HepG2 (cell line): ENCODE results near the gene DPH7. TPM values are rescaled to one million over a fixed set of nuclear protein-coding genes. Genes with fewer than 3 reads are reported as not detected.

Source experiments
- BHLHE40 ChIP-seq: IDR thresholded peaks from 2 replicates; pipeline ENCODE4 v1.6.1; 2011; ENCODE audit warnings: low read length, improper control_type of control experiment
- GTF2F1 ChIP-seq: fragments of 150-350 bp; IDR thresholded peaks from 2 replicates; pipeline ENCODE4 v1.6.1; 2014; ENCODE audit warnings: low read length
- HDAC2 ChIP-seq: sonication (generic); formaldehyde crosslinking; IDR thresholded peaks from 2 replicates; pipeline ENCODE4 v1.4.0; 2020; ENCODE audit warnings: missing genetic modification reagents
- KLF12 ChIP-seq: sonication (generic); formaldehyde crosslinking; IDR thresholded peaks from 2 replicates; pipeline ENCODE4 v1.4.0; 2020; ENCODE audit warnings: missing genetic modification reagents, borderline replicate concordance
- KLF9 ChIP-seq: IDR thresholded peaks from 2 replicates; pipeline ENCODE4 v1.6.1; 2016; ENCODE audit warnings: low read depth
- NFYC ChIP-seq: IDR thresholded peaks from 2 replicates; pipeline ENCODE4 v1.6.1; 2016; ENCODE audit warnings: missing genetic modification reagents, missing compliant biosample characterization
- REL ChIP-seq: sonication (generic); formaldehyde crosslinking; conservative IDR thresholded peaks from 2 replicates; pipeline ENCODE4 v1.8.0; 2022; ENCODE audit warnings: mild to moderate bottlenecking, missing genetic modification reagents, moderate library complexity
- STAT5B ChIP-seq: sonication (generic); formaldehyde crosslinking; IDR thresholded peaks from 2 replicates; pipeline ENCODE4 v1.4.0; 2020; ENCODE audit warnings: missing genetic modification reagents
- TAF1 ChIP-seq: sonication (generic); formaldehyde crosslinking; IDR thresholded peaks from 2 replicates; pipeline ENCODE4 v1.4.0; 2020; ENCODE audit warnings: missing genetic modification reagents
- ZNF598 ChIP-seq: sonication (generic); formaldehyde crosslinking; IDR thresholded peaks from 2 replicates; pipeline ENCODE4 v1.5.1; 2020; ENCODE audit warnings: mild to moderate bottlenecking, missing genetic modification reagents, borderline replicate concordance
- ZNF792 ChIP-seq: IDR thresholded peaks from 2 replicates; pipeline ENCODE4 v1.6.1; 2016
- polyA plus RNA-seq, 8 experiments: library from polyadenylated mRNA; depleted of rRNA in 3 of 8; stranded (reverse) in 7 of 8; unstranded in 1 of 8; fragments of >200 nt; fragmentation: Illumina TruSeq in 4 of 8; extraction: Trizol in 4 of 8; gene quantifications; 2 replicates each; pipeline versions ENCODE4 v1.2.1 to v1.2.3, GENCODE V29; 2011 to 2016; ENCODE audit warnings: low read depth in 4 of 8, missing spikeins in 1 of 8, mixed read lengths in 1 of 8; ENCODE audit not compliant: insufficient read depth in 1 of 8
- total RNA-seq, 5 experiments: library from RNA; depleted of rRNA; stranded (reverse); fragments of >200 nt; fragmentation: Illumina TruSeq; extraction: Trizol; gene quantifications; 2 replicates each; pipeline ENCODE4 v1.2.3, GENCODE V29; 2016; ENCODE audit warnings: low read depth in 1 of 5
- TF ChIP-seq, protein P1 (sequence below): sonication (generic); formaldehyde crosslinking; IDR thresholded peaks from 2 replicates; pipeline ENCODE4 v1.4.0; 2020; ENCODE audit warnings: missing genetic modification reagents; ENCODE audit errors: not compliant biosample characterization
- TF ChIP-seq, protein P2 (sequence below): sonication (generic); formaldehyde crosslinking; IDR thresholded peaks from 2 replicates; pipeline ENCODE4 v1.4.0; 2020; ENCODE audit warnings: missing genetic modification reagents, borderline replicate concordance
- TF ChIP-seq, protein P3 (sequence below): sonication (generic); formaldehyde crosslinking; IDR thresholded peaks from 2 replicates; pipeline ENCODE4 v1.9.0; 2022; ENCODE audit warnings: missing genetic modification reagents, mild to moderate bottlenecking, borderline replicate concordance
- TF ChIP-seq, protein P4 (sequence below): IDR thresholded peaks from 2 replicates; pipeline ENCODE4 v1.6.1; 2016

DPH7 gene
- total and polyA plus RNA-seq, 2 of the 13 experiments (the other 11 are each of a cell fraction or from before 2014, with no cell fraction given): 27.6 to 31.6 TPM

DNA sequence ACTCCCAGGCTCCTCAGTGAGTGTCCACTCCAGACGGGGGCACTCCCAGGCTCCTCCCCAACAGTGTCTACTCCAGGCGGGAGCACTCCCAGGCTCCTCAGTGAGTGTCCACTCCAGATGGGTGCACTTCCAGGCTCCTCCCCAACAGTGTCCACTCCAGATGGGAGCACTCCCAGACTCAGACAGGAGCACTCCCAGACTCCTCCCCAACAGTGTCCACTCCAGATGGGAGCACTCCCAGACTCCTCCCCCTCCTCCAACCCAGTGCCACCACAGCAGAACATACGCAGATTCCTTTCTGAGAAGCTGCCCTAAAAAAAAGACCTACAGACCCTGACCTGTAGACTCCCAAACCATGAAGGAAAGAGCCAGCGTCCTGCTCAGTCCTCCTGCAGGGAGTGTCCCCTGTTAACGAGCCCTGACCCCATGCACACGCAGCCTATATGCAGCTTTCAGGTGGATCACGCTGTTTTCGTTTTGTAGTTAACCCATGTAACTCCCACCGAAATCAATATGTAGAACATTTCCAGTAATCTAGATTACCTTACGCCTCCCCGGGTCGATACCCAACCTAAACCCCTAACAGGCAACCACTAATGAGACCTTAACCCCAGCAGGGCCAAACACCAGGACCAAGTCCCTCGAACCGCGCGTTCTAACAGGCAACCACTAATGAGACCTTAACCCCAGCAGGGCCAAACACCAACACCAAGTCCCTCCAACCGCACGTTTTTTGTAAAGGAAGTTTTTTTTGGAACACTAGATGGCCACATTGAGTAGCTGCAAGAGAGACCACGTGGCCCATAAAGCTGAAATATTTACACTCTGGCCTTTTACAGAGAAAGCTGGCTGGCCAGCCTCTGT, 44.2 kb downstream of the DPH7 start (continued):
- TF ChIP-seq, protein P1, sequence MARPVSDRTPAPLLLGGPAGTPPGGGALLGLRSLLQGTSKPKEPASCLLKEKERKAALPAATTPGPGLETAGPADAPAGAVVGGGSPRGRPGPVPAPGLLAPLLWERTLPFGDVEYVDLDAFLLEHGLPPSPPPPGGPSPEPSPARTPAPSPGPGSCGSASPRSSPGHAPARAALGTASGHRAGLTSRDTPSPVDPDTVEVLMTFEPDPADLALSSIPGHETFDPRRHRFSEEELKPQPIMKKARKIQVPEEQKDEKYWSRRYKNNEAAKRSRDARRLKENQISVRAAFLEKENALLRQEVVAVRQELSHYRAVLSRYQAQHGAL (CRISPR knock-in tag): no peak
- TF ChIP-seq NFYC (CRISPR knock-in tag) (no peak), ZNF598 (CRISPR knock-in tag) (no peak), TAF1 (CRISPR knock-in tag) (peak; percentile 25; the same call in 1 of the 2 replicates), KLF12 (no peak), REL (CRISPR knock-in tag) (no peak), BHLHE40 (peak; percentile 65), KLF9 (CRISPR knock-in tag) (no peak), ZNF792 (CRISPR knock-in tag) (0 out of 2 replicates have a peak, but pooled peaks have one; percentile 24), STAT5B (CRISPR knock-in tag) (no peak), GTF2F1 (no peak), HDAC2 (peak; percentile 25; the same call in 1 of the 2 replicates)
- TF ChIP-seq, protein P2, sequence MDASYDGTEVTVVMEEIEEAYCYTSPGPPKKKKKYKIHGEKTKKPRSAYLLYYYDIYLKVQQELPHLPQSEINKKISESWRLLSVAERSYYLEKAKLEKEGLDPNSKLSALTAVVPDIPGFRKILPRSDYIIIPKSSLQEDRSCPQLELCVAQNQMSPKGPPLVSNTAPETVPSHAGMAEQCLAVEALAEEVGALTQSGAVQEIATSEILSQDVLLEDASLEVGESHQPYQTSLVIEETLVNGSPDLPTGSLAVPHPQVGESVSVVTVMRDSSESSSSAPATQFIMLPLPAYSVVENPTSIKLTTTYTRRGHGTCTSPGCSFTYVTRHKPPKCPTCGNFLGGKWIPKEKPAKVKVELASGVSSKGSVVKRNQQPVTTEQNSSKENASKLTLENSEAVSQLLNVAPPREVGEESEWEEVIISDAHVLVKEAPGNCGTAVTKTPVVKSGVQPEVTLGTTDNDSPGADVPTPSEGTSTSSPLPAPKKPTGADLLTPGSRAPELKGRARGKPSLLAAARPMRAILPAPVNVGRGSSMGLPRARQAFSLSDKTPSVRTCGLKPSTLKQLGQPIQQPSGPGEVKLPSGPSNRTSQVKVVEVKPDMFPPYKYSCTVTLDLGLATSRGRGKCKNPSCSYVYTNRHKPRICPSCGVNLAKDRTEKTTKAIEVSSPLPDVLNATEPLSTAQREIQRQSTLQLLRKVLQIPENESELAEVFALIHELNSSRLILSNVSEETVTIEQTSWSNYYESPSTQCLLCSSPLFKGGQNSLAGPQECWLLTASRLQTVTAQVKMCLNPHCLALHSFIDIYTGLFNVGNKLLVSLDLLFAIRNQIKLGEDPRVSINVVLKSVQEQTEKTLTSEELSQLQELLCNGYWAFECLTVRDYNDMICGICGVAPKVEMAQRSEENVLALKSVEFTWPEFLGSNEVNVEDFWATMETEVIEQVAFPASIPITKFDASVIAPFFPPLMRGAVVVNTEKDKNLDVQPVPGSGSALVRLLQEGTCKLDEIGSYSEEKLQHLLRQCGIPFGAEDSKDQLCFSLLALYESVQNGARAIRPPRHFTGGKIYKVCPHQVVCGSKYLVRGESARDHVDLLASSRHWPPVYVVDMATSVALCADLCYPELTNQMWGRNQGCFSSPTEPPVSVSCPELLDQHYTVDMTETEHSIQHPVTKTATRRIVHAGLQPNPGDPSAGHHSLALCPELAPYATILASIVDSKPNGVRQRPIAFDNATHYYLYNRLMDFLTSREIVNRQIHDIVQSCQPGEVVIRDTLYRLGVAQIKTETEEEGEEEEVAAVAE (CRISPR knock-in tag): no peak
- TF ChIP-seq, protein P3, sequence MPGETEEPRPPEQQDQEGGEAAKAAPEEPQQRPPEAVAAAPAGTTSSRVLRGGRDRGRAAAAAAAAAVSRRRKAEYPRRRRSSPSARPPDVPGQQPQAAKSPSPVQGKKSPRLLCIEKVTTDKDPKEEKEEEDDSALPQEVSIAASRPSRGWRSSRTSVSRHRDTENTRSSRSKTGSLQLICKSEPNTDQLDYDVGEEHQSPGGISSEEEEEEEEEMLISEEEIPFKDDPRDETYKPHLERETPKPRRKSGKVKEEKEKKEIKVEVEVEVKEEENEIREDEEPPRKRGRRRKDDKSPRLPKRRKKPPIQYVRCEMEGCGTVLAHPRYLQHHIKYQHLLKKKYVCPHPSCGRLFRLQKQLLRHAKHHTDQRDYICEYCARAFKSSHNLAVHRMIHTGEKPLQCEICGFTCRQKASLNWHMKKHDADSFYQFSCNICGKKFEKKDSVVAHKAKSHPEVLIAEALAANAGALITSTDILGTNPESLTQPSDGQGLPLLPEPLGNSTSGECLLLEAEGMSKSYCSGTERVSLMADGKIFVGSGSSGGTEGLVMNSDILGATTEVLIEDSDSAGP (CRISPR knock-in tag): no peak
- TF ChIP-seq, protein P4, sequence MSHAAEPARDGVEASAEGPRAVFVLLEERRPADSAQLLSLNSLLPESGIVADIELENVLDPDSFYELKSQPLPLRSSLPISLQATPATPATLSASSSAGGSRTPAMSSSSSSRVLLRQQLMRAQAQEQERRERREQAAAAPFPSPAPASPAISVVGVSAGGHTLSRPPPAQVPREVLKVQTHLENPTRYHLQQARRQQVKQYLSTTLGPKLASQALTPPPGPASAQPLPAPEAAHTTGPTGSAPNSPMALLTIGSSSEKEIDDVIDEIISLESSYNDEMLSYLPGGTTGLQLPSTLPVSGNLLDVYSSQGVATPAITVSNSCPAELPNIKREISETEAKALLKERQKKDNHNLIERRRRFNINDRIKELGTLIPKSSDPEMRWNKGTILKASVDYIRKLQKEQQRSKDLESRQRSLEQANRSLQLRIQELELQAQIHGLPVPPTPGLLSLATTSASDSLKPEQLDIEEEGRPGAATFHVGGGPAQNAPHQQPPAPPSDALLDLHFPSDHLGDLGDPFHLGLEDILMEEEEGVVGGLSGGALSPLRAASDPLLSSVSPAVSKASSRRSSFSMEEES (CRISPR knock-in tag): peak; percentile 69
